Measurements from ENCODE around the gene KIF19. TPM values are rescaled to one million over a fixed set of nuclear protein-coding genes. Genes with fewer than 3 reads are reported as not detected.

The KIF19 gene
- total and polyA plus RNA-seq, 2 of the 8 experiments (the other 6 are each of a cell fraction or from before 2014, with no cell fraction given): 0.52 to 0.77 TPM

GRCh38 chr17:74403512-74404137 lies 77.6 kb downstream of the KIF19 start:
- Histone ChIP-seq H3K79me1 (ENCODE audit: low read depth, low read length) (no peaks in the 10 kb centered on the region), H3K4me2 (ENCODE audit: insufficient read depth in 1 of 2, low read depth in 2 of 2, low read length in 2 of 2) (peak overlapping the region; percentile 55 to 58), H4K20me1 (replicated peaks in 1 of 2; ENCODE audit: control insufficient read depth in 1 of 2, insufficient read depth in 2 of 2, low read length in 2 of 2) (no peaks in the 10 kb centered on the region), H2AFZ (ENCODE audit: low read length) (0 out of 2 replicates have a peak overlapping the region, but pooled peaks have one; percentile 88), H4K8ac (ENCODE audit: extremely low read depth, insufficient read depth, low read length) (no peak overlapping the region), H3K79me2 (ENCODE audit: control insufficient read depth in 1 of 2, insufficient read depth in 2 of 2, low read length in 2 of 2) (no peaks in the 10 kb centered on the region), H3K9ac (replicated peaks in 1 of 4; ENCODE audit: extremely low read depth in 1 of 4, low read depth in 3 of 4, low read length in 3 of 4) (no peak overlapping the region), H3K27me3 (replicated peaks in 1 of 4; ENCODE audit: control insufficient read depth in 3 of 4, extremely low read depth in 1 of 4, insufficient read depth in 3 of 4, low read length in 3 of 4) (no peaks in the 10 kb centered on the region), H3K18ac (ENCODE audit: extremely low read depth, low read length) (peak overlapping the region; percentile 42; the same call in 1 of the 2 replicates), H3K4ac (replicated peaks; ENCODE audit: insufficient read length, low read depth, low read length) (peak overlapping the region; percentile 36), H3K27ac (ENCODE audit: low read depth, low read length) (no peak overlapping the region), H2BK20ac (ENCODE audit: low read length) (peak overlapping the region; percentile 90), H3K9me3 (ENCODE audit: insufficient read depth in 2 of 2, low read depth in 1 of 2, low read length in 1 of 2) (no peaks in the 10 kb centered on the region), H3K23ac (ENCODE audit: insufficient read length) (no peak overlapping the region), H3K23me2 (ENCODE audit: low read depth, low read length) (no peaks in the 10 kb centered on the region; the same call in 1 of the 2 replicates), H3K4me3 (ENCODE audit: extremely low read depth in 1 of 4, insufficient read depth in 2 of 4, low read depth in 3 of 4, low read length in 4 of 4) (peak overlapping the region in 1 of 4 experiments; percentile 37; a peak in 3 of 8 replicates), H4K5ac (ENCODE audit: insufficient read length, low read depth, low read length) (peak overlapping the region; percentile 35), H2AK5ac (ENCODE audit: low read depth, low read length) (peak overlapping the region; percentile 70; the same call in 1 of the 2 replicates), H3K4me1 (replicated peaks in 1 of 4; ENCODE audit: control insufficient read depth in 3 of 4, insufficient read depth in 4 of 4, low read length in 3 of 4) (peaks cover 3 to 17% (median 14%) of the 10 kb centered on the region in 4 experiments), H3K14ac (ENCODE audit: insufficient read length) (no peak overlapping the region), H4K91ac (replicated peaks; ENCODE audit: insufficient read length, low read length) (peak overlapping the region; percentile 52), H3K56ac (replicated peaks; ENCODE audit: insufficient read length, low read depth, low read length) (no peak overlapping the region), H2BK12ac (ENCODE audit: low read depth, low read length) (peak overlapping the region; percentile 83; the same call in 1 of the 2 replicates), H2BK120ac (replicated peaks; ENCODE audit: low read depth, low read length) (peak overlapping the region; percentile 55), H3K36me3 (ENCODE audit: control insufficient read depth in 2 of 4, insufficient read depth in 4 of 4, low read length in 3 of 4) (no peaks in the 10 kb centered on the region), H2BK15ac (ENCODE audit: low read length) (0 out of 2 replicates have a peak overlapping the region, but pooled peaks have one; percentile 61), H2BK5ac (ENCODE audit: low read depth, low read length) (peak overlapping the region; percentile 37; the same call in 1 of the 2 replicates)
- DNase-seq (ENCODE audit: low read depth in 1 of 2, low spot score in 2 of 2): no peak
- FAIRE-seq: no peak
- ChIA-PET CTCF (ENCODE audit: partially characterized antibody) (interaction anchor here (0.7 to 7.4 kb wide), 16 partner anchors 8 to 163 kb away, joined by 3 to 47 read pairs (median 4); no protein-coding TSS in a partner anchor), POLR2A (ENCODE audit: partially characterized antibody) (interaction anchor here (0.7 to 1.2 kb wide), 4 partner anchors 9 to 48 kb away, joined by 3 to 6 read pairs (median 3); no protein-coding TSS in a partner anchor)
- WGBS, 2 experiments (ENCODE audit: extremely low coverage in 1 of 2, insufficient coverage in 1 of 2, insufficient read length in 1 of 2, insufficient replicate concordance in 2 of 2, low coverage in 1 of 2, low lambda C conversion rate in 2 of 2, missing lambda C conversion rate in 1 of 2): 66% methylated on average over 10 of the region's 12 CpGs; no CpG with 5 or more reads in 1 of the 2 experiments
- TF ChIP-seq GABPA (IDR thresholded peaks at IDR 0.05; ENCODE audit: borderline replicate concordance, insufficient read depth, low read length): no peak
- TF ChIP-seq NANOG (IDR thresholded peaks at IDR 0.05; ENCODE audit: insufficient read depth, low read depth, low read length, poor library complexity, severe bottlenecking): no peak
- TF ChIP-seq ATF3 (IDR thresholded peaks at IDR 0.05; ENCODE audit: insufficient read depth, low read depth, low read length): no peak
- TF ChIP-seq ATF2 (IDR thresholded peaks at IDR 0.05; ENCODE audit: low read length): no peak
- no peak for TF ChIP-seq BACH1 (IDR thresholded peaks at IDR 0.05; ENCODE audit: low read length)
- TF ChIP-seq MAFK (IDR thresholded peaks at IDR 0.05; ENCODE audit: low read depth, low read length): no peak
- TF ChIP-seq SUZ12 (IDR thresholded peaks at IDR 0.05; ENCODE audit: low read length): no peak
- no peak for TF ChIP-seq CBX8 (IDR thresholded peaks at IDR 0.05; ENCODE audit: borderline replicate concordance, low read depth, low read length)
- TF ChIP-seq HDAC2 (IDR thresholded peaks at IDR 0.05; ENCODE audit: borderline replicate concordance in 1 of 2, low read depth in 2 of 2, low read length in 2 of 2): no peak

Measured in H1 (cell line).